Posterior vena cava (tissue), 2 donors: ENCODE measurements around the gene IRF2BP2. TPM values are rescaled to one million over a fixed set of nuclear protein-coding genes. Genes with fewer than 3 reads are reported as not detected.

Experiments
- DNase-seq: peaks from one replicate; pipeline ENCODE4 v3.0.0-alpha.2; 2020; ENCODE audit warnings: low spot score
- intact Hi-C, 2 donors: fragments of 100-400 bp; cut with DNase I; formaldehyde crosslinking; loops; one replicate each; pipeline versions ENCODE4 v1.14.1 to v1.14.2; 2022 to 2023
- total RNA-seq, 2 donors: library from RNA; stranded (reverse); fragmentation: NEBNext Ultra II Directional; extraction: Animal tissue kit (Norgen Biotek cat#: 25700); gene quantifications; one replicate each; pipeline ENCODE4 v1.2.1, GENCODE V29; 2021
- donor health status: DM: yes; HTN: yes; CAD: no.
- donor health status: DM: yes; HTN: yes; CAD: no.

The IRF2BP2 gene
- total RNA-seq, 2 donors from 2014 or later = 72.1 to 86.2 TPM

- intact Hi-C loops = loop anchor here (5.0 to 10.0 kb wide), 2 partner anchors 85 to 87 kb away; no protein-coding TSS in a partner anchor
- no peak for DNase-seq
These were observed 17.7 kb downstream of the IRF2BP2 start for GRCh38 chr1:234592240-234592639.

DNA sequence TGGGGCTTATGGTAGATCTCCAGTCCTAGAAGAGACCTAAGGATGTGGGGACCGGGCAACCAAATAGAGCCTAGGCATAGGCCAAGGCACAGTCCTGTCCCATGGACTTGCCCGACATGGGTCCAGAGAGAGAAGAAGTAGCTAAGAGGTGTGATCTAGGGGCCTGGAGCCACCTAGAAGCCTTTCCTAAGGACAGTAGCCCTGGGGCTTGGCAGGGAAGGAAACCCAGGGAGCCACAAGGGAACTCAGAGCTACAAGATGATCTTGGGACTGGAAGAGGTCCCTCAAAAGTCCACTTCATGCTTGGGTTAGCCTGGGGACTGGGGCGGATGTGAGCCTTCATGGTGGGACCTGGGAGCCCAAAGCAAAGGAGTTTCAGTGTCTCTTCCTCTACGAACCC is 18.8 kb downstream of the IRF2BP2 start:
- intact Hi-C loops = loop anchor here (5.0 to 10.0 kb wide), 2 partner anchors 84 to 86 kb away; no protein-coding TSS in a partner anchor

GRCh38 chr1:234589854-234590620 is 19.9 kb downstream of the IRF2BP2 start:
- no peak for DNase-seq
- intact Hi-C loops = loop anchor here (5.0 to 10.0 kb wide), 2 partner anchors 83 to 85 kb away; no protein-coding TSS in a partner anchor

More for the DNA sequence above, 18.8 kb downstream of the IRF2BP2 start:
- no peak for DNase-seq

DNA sequence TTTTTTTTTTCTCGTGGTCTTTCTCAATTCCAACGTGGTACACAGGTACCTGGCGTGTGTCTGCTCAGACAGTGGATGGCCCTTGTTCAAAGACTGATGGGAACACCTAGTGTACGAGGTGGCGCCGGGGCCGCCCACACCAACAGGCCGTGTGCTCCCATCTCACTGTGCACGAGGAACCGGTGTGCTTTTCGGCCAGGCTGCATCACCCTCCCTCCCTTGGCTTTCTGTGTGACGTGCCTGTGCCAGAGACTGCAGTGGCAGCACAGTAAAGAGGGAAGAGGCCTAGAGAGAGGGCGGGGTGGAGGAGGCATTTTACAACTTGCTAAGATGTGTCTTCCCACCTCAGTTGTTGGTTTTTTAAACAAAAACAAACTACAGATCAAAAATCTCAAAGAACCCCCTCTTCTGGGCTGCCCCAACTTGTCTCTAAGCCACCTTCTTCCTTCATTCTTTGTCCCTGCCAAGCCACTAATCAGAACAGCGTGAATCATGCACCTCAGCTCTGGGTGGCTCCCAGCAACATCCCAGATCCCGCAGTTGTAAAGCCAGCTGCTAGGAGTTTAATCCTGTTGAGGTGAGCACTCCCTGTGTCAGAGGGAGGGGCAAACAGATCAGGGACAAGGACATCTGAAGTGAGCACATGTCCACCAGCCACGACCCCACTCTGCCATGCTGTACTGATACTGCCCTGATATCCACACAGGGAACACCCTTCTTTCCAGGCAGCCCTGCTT is 20.7 kb downstream of the IRF2BP2 start:
- intact Hi-C loops = no loop called here

DNA sequence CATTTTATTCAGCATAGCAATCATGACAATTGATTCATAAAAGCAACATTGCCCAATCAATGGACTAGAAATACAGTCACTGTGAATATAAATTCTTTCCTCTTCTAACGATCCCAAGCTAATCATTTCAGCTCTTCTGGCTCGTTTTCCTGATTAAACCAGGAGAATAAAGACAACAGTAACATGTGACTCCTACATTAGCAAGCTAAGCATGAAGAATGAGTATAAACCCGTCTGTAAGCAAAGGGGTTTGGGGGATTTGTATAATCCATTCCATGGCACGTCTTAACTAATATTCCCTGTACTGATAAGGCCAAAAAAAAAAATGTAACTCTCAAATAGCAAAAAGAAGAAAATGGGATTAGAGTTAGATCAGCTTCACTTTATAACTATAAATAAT is 21.6 kb downstream of the IRF2BP2 start:
- intact Hi-C loops = no loop called here
- DNase-seq = no peak

More for the DNA sequence above, 20.7 kb downstream of the IRF2BP2 start:
- DNase-seq = no peak

GRCh38 chr1:234586892-234587485 is 23.0 kb downstream of the IRF2BP2 start:
- intact Hi-C loops = no loop called here
- DNase-seq = no peak

DNA sequence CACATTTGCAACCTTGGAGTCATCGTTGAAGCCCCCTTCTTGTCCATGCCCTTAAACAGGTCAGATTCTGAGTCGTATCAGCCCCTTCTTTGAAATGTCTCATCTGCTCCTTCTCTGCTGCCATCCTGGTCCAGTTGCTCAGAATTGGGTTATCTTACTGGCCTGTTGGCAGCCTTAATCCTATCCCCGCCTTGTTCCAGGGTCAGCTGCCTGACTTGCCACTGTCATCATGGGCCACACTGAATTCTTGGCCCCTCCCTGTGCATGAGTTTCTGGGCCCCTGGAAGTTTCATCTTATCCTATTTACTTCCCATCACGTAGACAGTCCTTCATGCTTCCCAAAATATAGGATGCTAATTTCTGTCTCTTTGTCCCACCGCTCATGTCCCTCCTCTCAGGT is 23.7 kb downstream of the IRF2BP2 start:
- no peak for DNase-seq
- intact Hi-C loops = no loop called here

GRCh38 chr1:234585330-234586055 is 24.5 kb downstream of the IRF2BP2 start:
- intact Hi-C loops = no loop called here
- no peak for DNase-seq

DNA sequence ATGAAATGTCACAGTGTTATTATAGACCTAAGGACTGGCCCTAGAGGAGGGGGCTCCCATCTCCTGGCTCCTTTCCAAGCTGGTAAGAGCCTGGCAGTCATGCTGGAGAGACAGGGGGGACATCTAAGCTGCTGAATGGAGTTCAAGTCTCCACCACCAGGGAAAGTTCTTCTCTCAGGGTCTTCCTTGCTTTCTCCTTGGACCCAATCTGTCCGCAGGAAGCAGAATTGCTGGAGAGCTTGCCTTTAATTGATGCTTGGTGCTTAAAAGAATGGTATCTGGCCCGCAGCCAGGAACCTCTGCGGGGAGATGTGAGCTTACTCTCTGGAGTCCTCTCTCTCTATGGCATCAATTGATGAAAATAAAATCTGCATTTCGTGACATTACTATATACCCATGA is 25.1 kb downstream of the IRF2BP2 start:
- intact Hi-C loops = loop anchor here in 1 of 2 donors (5.0 kb wide), 1 partner anchor 48 kb away; no protein-coding TSS in a partner anchor

GRCh38 chr1:234584420-234584805 is 25.6 kb downstream of the IRF2BP2 start:
- intact Hi-C loops = loop anchor here in 1 of 2 donors (5.0 kb wide), 1 partner anchor 47 kb away; no protein-coding TSS in a partner anchor
- no peak for DNase-seq

More for the DNA sequence above, 25.1 kb downstream of the IRF2BP2 start:
- DNase-seq = no peak

- intact Hi-C loops = loop anchor here in 1 of 2 donors (5.0 kb wide), 1 partner anchor 47 kb away; no protein-coding TSS in a partner anchor
- no peak for DNase-seq
These were observed 26.1 kb downstream of the IRF2BP2 start for GRCh38 chr1:234583755-234584419.

GRCh38 chr1:234582681-234583301 is 27.2 kb downstream of the IRF2BP2 start:
- DNase-seq = no peak
- intact Hi-C loops = loop anchor here in 1 of 2 donors (5.0 kb wide), 1 partner anchor 45 kb away; no protein-coding TSS in a partner anchor

- DNase-seq = no peak
- intact Hi-C loops = loop anchor here in 1 of 2 donors (5.0 kb wide), 1 partner anchor 45 kb away; no protein-coding TSS in a partner anchor
These were observed 27.8 kb downstream of the IRF2BP2 start for GRCh38 chr1:234582186-234582585.

DNA sequence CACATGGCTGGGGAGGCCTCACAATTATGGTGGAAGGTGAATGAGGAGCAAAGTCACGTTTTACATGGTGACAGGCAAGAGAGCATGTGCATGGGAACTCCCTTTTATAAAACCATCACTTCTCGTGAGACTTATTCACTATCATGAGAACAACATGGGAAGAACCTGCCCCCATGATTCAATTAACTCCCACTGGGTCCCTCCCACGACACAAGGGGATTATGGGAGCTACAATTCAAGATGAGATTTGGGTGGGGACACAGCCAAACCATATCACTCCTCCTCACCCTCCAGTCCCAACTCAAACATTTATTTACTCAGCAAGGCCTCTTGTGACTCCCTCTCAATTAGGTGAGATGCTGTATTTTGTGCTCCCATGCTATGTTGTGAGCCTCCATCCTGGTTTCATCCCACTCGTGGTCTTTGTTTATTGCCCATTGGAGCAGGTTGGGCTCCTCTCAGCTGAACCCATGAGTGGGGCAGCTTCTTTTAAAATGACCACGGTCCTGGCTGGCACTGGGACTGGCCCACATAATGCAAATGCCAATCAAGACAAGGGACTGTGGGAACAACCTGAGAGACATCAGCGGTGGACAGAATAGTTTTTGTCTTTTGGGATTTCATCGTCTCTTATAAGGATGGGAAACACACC is 28.8 kb downstream of the IRF2BP2 start:
- intact Hi-C loops = loop anchor here in 1 of 2 donors (5.0 kb wide), 1 partner anchor 44 kb away; no protein-coding TSS in a partner anchor
- DNase-seq = no peak

DNA sequence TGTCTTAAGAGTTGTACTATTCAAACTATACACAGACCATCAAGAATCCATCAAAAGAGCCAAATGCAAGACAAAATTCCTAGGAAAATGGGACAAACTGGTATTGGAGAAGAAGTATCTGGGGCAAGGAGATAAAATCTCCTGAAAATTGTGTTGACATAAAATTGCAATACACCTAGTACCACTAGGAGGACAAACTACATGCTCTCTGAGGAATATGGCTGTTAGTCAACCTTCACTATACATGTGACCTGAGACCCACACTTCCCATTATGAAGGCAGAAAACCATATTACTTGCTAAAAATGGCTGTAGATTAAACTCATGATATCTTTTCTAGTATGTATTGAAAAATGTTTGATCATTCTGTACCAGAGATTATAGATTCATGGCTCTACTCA is 30.0 kb downstream of the IRF2BP2 start:
- intact Hi-C loops = loop anchor here in 1 of 2 donors (5.0 kb wide), 1 partner anchor 43 kb away; no protein-coding TSS in a partner anchor

DNA sequence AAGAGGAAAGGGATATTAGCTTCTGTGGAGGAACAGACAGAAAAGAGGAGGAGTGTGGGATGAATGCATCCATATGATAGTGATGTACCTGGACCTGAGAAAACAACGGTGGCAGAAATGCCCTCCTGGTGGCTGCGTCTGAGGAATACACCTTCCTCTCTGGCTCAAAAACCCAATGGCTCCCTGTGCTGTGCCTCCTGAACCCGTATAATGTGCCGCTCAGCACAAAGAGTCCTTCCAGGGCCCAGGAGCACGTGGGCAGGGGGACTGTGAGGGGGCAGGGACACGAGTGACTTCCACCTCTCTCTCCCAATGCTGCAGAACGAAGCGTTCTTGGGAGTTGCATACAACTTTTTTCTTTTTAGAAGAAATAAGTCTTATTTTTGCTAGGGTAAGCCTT is 31.2 kb downstream of the IRF2BP2 start:
- no peak for DNase-seq
- intact Hi-C loops = no loop called here

More for the DNA sequence above, 30.0 kb downstream of the IRF2BP2 start:
- DNase-seq = no peak

DNA sequence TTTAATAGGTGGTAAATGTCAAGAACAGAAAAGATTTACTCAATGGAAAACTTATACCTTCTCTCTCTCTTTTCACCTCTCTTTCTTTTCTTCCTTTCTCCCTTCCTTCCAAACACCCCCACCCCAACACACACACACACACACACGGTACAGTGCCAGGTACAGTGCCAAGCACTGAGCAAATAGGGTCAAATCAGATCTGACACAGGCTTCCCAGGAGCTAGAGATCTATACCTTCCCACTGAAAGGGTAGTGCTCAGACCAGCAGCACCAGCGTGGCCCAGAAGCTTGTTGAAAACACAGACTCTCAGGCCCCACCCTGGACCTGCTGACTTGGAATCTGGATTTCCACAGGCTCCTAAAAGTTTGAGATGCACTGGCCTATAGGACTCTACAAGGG is 31.9 kb downstream of the IRF2BP2 start:
- no peak for DNase-seq
- intact Hi-C loops = no loop called here
